B cell (primary cell): ENCODE measurements around the gene FBLN7.

Experiments used
- EZH2 ChIP-seq: IDR thresholded peaks from 2 replicates; pipeline ENCODE4 v1.6.1; 2012; ENCODE audit warnings: borderline replicate concordance, low read depth, mild to moderate bottlenecking, moderate library complexity, low read length; ENCODE audit not compliant: insufficient read depth, poor library complexity, severe bottlenecking
- TF ChIP-seq, protein P1 (sequence below): fragments of 200-600 bp; IDR thresholded peaks from one replicate; pipeline ENCODE4 v1.8.0; 2022; ENCODE audit warnings: antibody characterized with exemption, mild to moderate bottlenecking

- TF ChIP-seq, protein P1, sequence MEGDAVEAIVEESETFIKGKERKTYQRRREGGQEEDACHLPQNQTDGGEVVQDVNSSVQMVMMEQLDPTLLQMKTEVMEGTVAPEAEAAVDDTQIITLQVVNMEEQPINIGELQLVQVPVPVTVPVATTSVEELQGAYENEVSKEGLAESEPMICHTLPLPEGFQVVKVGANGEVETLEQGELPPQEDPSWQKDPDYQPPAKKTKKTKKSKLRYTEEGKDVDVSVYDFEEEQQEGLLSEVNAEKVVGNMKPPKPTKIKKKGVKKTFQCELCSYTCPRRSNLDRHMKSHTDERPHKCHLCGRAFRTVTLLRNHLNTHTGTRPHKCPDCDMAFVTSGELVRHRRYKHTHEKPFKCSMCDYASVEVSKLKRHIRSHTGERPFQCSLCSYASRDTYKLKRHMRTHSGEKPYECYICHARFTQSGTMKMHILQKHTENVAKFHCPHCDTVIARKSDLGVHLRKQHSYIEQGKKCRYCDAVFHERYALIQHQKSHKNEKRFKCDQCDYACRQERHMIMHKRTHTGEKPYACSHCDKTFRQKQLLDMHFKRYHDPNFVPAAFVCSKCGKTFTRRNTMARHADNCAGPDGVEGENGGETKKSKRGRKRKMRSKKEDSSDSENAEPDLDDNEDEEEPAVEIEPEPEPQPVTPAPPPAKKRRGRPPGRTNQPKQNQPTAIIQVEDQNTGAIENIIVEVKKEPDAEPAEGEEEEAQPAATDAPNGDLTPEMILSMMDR: no peak
- TF ChIP-seq EZH2: no peak
Observed at GRCh38 chr2:112162956-112163355, 24.8 kb downstream of the FBLN7 start.
